HG02763 (cell line): ENCODE measurements around the gene AZIN2.
"Not testable (repeated sequence)": the region's sequence is repeated elsewhere in the genome, so short reads cannot be mapped to it uniquely, and the experiment has no call there.

Source experiments
- ATAC-seq: cut with Tn5 transposase; IDR thresholded peaks from one replicate; pipeline ENCODE4 v1.9.1; 2021; ENCODE audit warnings: mild to moderate bottlenecking, moderate library complexity; ENCODE audit not compliant: unreplicated experiment

The AZIN2 gene

GRCh38 chr1:33080885-33081553 is at the start of gene AZIN2:
Gene AZIN2, plus strand, starts transcription at chr1:33081153. Its CDS starts 1,097 bp downstream, at chr1:33082250.
- ATAC-seq: peak; percentile 85

GRCh38 chr1:33031506-33031905 is 49.4 kb upstream of the AZIN2 start:
- ATAC-seq: no peak

GRCh38 chr1:33032126-33032869 is 48.7 kb upstream of the AZIN2 start:
- no peak for ATAC-seq

GRCh38 chr1:33036051-33036525 is 44.9 kb upstream of the AZIN2 start:
- no peak for ATAC-seq

- peak; percentile 99 for ATAC-seq
Observed at GRCh38 chr1:33036526-33037503, 44.1 kb upstream of the AZIN2 start, which contains the start of gene AK2. Gene AK2, minus strand, starts transcription at chr1:33036883. Its CDS starts 55 bp downstream, at chr1:33036828.

- ATAC-seq: no peak
Observed at GRCh38 chr1:33039840-33040239, 41.1 kb upstream of the AZIN2 start.

- ATAC-seq: no peak
Observed at GRCh38 chr1:33041026-33041425, 39.9 kb upstream of the AZIN2 start.

GRCh38 chr1:33042831-33043230 is 38.1 kb upstream of the AZIN2 start:
- no peak for ATAC-seq

GRCh38 chr1:33043267-33044092 is 37.5 kb upstream of the AZIN2 start:
- no peak for ATAC-seq

GRCh38 chr1:33045246-33045645 is 35.7 kb upstream of the AZIN2 start:
- ATAC-seq: no peak

GRCh38 chr1:33045814-33046213 is 35.1 kb upstream of the AZIN2 start:
- no peak for ATAC-seq

- ATAC-seq: not testable (repeated sequence)
Observed at GRCh38 chr1:33046234-33046633, 34.7 kb upstream of the AZIN2 start.

- no peak for ATAC-seq
Observed at GRCh38 chr1:33047290-33047689, 33.7 kb upstream of the AZIN2 start.

GRCh38 chr1:33047839-33048305 is 33.1 kb upstream of the AZIN2 start:
- ATAC-seq: no peak

GRCh38 chr1:33048426-33048825 is 32.5 kb upstream of the AZIN2 start:
- no peak for ATAC-seq

- ATAC-seq: no peak
Observed at GRCh38 chr1:33049371-33049770, 31.6 kb upstream of the AZIN2 start.

- ATAC-seq: no peak
Observed at GRCh38 chr1:33050221-33051076, 30.5 kb upstream of the AZIN2 start.

- no peak for ATAC-seq
Observed at GRCh38 chr1:33055210-33056008, 25.5 kb upstream of the AZIN2 start.
